ENCODE data around the gene NCAM2.

NCAM2 gene

GRCh38 chr21:20996421-20997310 lies 1.5 kb upstream of the NCAM2 start:
- no peak for TF ChIP-seq CTCF (IDR thresholded peaks at IDR 0.05; ENCODE audit: extremely low read depth, missing control alignments)
- DNase-seq (ENCODE audit: low spot score) = no peak

- no peak for DNase-seq (ENCODE audit: low spot score)
Measured at GRCh38 chr21:20997311-20997635, 936 bp upstream of the NCAM2 start.

GRCh38 chr21:20998456-20998789 lies 214 bp downstream of the NCAM2 start:
- no peak for TF ChIP-seq CTCF (IDR thresholded peaks at IDR 0.05; ENCODE audit: extremely low read depth, missing control alignments)

More at GRCh38 chr21:20997311-20997635, 936 bp upstream of the NCAM2 start:
- TF ChIP-seq CTCF (IDR thresholded peaks at IDR 0.05; ENCODE audit: extremely low read depth, missing control alignments) = no peak

GRCh38 chr21:20998886-20999285 lies 677 bp downstream of the NCAM2 start:
- TF ChIP-seq CTCF (IDR thresholded peaks at IDR 0.05; ENCODE audit: extremely low read depth, missing control alignments) = no peak

More at GRCh38 chr21:20998456-20998789, 214 bp downstream of the NCAM2 start:
- DNase-seq (ENCODE audit: low spot score) = no peak

GRCh38 chr21:20999659-21000058 lies 1.4 kb downstream of the NCAM2 start:
- DNase-seq (ENCODE audit: low spot score) = peak; percentile 56
- TF ChIP-seq CTCF (IDR thresholded peaks at IDR 0.05; ENCODE audit: extremely low read depth, missing control alignments) = peak; percentile 25

More at GRCh38 chr21:20998886-20999285, 677 bp downstream of the NCAM2 start:
- no peak for DNase-seq (ENCODE audit: low spot score)

GRCh38 chr21:21000591-21001175 lies 2.5 kb downstream of the NCAM2 start:
- no peak for DNase-seq (ENCODE audit: low spot score)

More at GRCh38 chr21:21000591-21001175, 2.5 kb downstream of the NCAM2 start:
- TF ChIP-seq CTCF (IDR thresholded peaks at IDR 0.05; ENCODE audit: extremely low read depth, missing control alignments) = no peak
